DOHH2 (cell line): Measurements from ENCODE around the gene MRPL18.

ENCODE experiments used
- H3F3A ChIP-seq: fragments of 200-600 bp; sonication (generic), shearing (Covaris generic); 2 replicates; pipeline ENCODE4 v1.6.0; 2016; ENCODE audit warnings: antibody characterized with exemption, mild to moderate bottlenecking; ENCODE audit not compliant: control insufficient read depth, insufficient read depth
- H3K27ac ChIP-seq: fragments of 200-600 bp; sonication (generic); 2 replicates; pipeline ENCODE4 v1.5.1; 2014; ENCODE audit warnings: low read depth, mild to moderate bottlenecking, low read length, moderate library complexity
- H3K27me3 ChIP-seq: fragments of 200-600 bp; sonication (generic); 2 replicates; pipeline ENCODE4 v1.6.1; 2014; ENCODE audit warnings: mild to moderate bottlenecking, low read length, mixed read lengths; ENCODE audit not compliant: control insufficient read depth
- H3K36me3 ChIP-seq: fragments of 200-600 bp; sonication (generic); 2 replicates; pipeline ENCODE4 v1.6.1; 2014; ENCODE audit warnings: mild to moderate bottlenecking, low read length, moderate library complexity, mixed read lengths; ENCODE audit not compliant: control insufficient read depth
- H3K4me1 ChIP-seq: fragments of 200-600 bp; sonication (generic); 2 replicates; pipeline ENCODE4 v1.6.1; 2014; ENCODE audit warnings: mild to moderate bottlenecking, low read length, mixed read lengths; ENCODE audit not compliant: control insufficient read depth
- H3K4me2 ChIP-seq: fragments of 200-600 bp; sonication (generic); 2 replicates; pipeline ENCODE4 v1.6.0; 2014; ENCODE audit warnings: mild to moderate bottlenecking, low read length, moderate library complexity
- H3K4me3 ChIP-seq: fragments of 200-600 bp; sonication (generic); 2 replicates; pipeline ENCODE4 v1.5.1; 2014; ENCODE audit warnings: mild to moderate bottlenecking, low read length, mixed read lengths
- H3K79me2 ChIP-seq: fragments of 200-600 bp; sonication (generic); 2 replicates; pipeline ENCODE4 v1.6.1; 2014; ENCODE audit warnings: mild to moderate bottlenecking, low read length, mixed read lengths; ENCODE audit not compliant: control insufficient read depth
- H3K9me2 ChIP-seq: fragments of 200-600 bp; sonication (generic); replicated peaks from 2 replicates; pipeline ENCODE4 v1.6.1; 2014; ENCODE audit warnings: mild to moderate bottlenecking, low read length, mixed read lengths; ENCODE audit not compliant: control insufficient read depth
- H3K9me3 ChIP-seq: fragments of 200-600 bp; sonication (generic); 2 replicates; pipeline ENCODE4 v1.6.1; 2014; ENCODE audit warnings: antibody characterized with exemption, low read length, mixed read lengths; ENCODE audit not compliant: control insufficient read depth, insufficient read depth
- H4K20me1 ChIP-seq: fragments of 200-600 bp; sonication (generic); 2 replicates; pipeline ENCODE4 v1.6.0; 2014; ENCODE audit warnings: low read depth, mild to moderate bottlenecking, antibody characterized with exemption, low read length, moderate library complexity; ENCODE audit not compliant: control insufficient read depth, insufficient read depth
- CTCF ChIP-seq: fragments of 200-600 bp; sonication (generic); IDR thresholded peaks from one replicate; pipeline ENCODE4 v1.5.1; 2014; ENCODE audit warnings: antibody characterized with exemption, mild to moderate bottlenecking, low read depth, low read length; ENCODE audit not compliant: poor library complexity, severe bottlenecking
- EZH2phosphoT487 ChIP-seq: fragments of 200-600 bp; sonication (generic); IDR thresholded peaks from 2 replicates; pipeline ENCODE4 v1.6.1; 2017; ENCODE audit warnings: borderline replicate concordance, mild to moderate bottlenecking, antibody characterized with exemption, low read length, moderate library complexity, mixed read lengths

The MRPL18 gene

GRCh38 chr6:159819098-159819497 lies 28.8 kb downstream of the MRPL18 start:
- Histone ChIP-seq H3K4me1 (peaks cover 23% of the 10 kb centered on the region), H3K9me3 (no peaks in the 10 kb centered on the region), H4K20me1 (no peaks in the 10 kb centered on the region), H3F3A (no peaks in the 10 kb centered on the region), H3K36me3 (no peaks in the 10 kb centered on the region), H3K79me2 (no peaks in the 10 kb centered on the region), H3K4me2 (peak overlapping the region; percentile 75), H3K9me2 (no peaks in the 10 kb centered on the region), H3K27me3 (no peaks in the 10 kb centered on the region), H3K4me3 (peak overlapping the region; percentile 58), H3K27ac (no peak overlapping the region)
- TF ChIP-seq CTCF (no peak), EZH2phosphoT487 (no peak)

GRCh38 chr6:159819932-159820640 lies 29.8 kb downstream of the MRPL18 start:
- TF ChIP-seq CTCF (no peak), EZH2phosphoT487 (no peak)
- H3K79me2 ChIP-seq, result no peaks in the 10 kb centered on the region
- H3K27me3 ChIP-seq, result no peaks in the 10 kb centered on the region
- no peaks in the 10 kb centered on the region for H3F3A ChIP-seq
- peak overlapping the region; percentile 75 for H3K4me2 ChIP-seq
- H3K27ac ChIP-seq, result peak overlapping the region; percentile 6; the same call in 1 of the 2 replicates
- H3K4me1 ChIP-seq, result peaks cover 23% of the 10 kb centered on the region
- H3K4me3 ChIP-seq, result peak overlapping the region; percentile 58
- H3K9me2 ChIP-seq, result no peaks in the 10 kb centered on the region
- no peaks in the 10 kb centered on the region for H4K20me1 ChIP-seq
- no peaks in the 10 kb centered on the region for H3K36me3 ChIP-seq
- no peaks in the 10 kb centered on the region for H3K9me3 ChIP-seq

GRCh38 chr6:159821122-159821521 lies 30.9 kb downstream of the MRPL18 start:
- H3K36me3 ChIP-seq, result no peaks in the 10 kb centered on the region
- H3K9me2 ChIP-seq, result no peaks in the 10 kb centered on the region
- no peak overlapping the region for H3K27ac ChIP-seq
- no peaks in the 10 kb centered on the region for H4K20me1 ChIP-seq
- no peaks in the 10 kb centered on the region for H3K27me3 ChIP-seq
- TF ChIP-seq CTCF, result no peak
- no peak for TF ChIP-seq EZH2phosphoT487
- H3K4me2 ChIP-seq, result peak overlapping the region; percentile 75; the same call in 1 of the 2 replicates
- peaks cover 23% of the 10 kb centered on the region for H3K4me1 ChIP-seq
- no peak overlapping the region for H3K4me3 ChIP-seq
- H3K79me2 ChIP-seq, result no peaks in the 10 kb centered on the region
- no peaks in the 10 kb centered on the region for H3F3A ChIP-seq
- no peaks in the 10 kb centered on the region for H3K9me3 ChIP-seq

GRCh38 chr6:159821726-159822125 lies 31.5 kb downstream of the MRPL18 start:
- no peaks in the 10 kb centered on the region for H3K79me2 ChIP-seq
- H3K4me2 ChIP-seq, result no peak overlapping the region
- peaks cover 23% of the 10 kb centered on the region for H3K4me1 ChIP-seq
- TF ChIP-seq CTCF (no peak), EZH2phosphoT487 (no peak)
- H3K9me2 ChIP-seq, result no peaks in the 10 kb centered on the region
- no peak overlapping the region for H3K27ac ChIP-seq
- no peaks in the 10 kb centered on the region for H3K27me3 ChIP-seq
- no peaks in the 10 kb centered on the region for H3K36me3 ChIP-seq
- H3F3A ChIP-seq, result no peaks in the 10 kb centered on the region
- H3K4me3 ChIP-seq, result no peak overlapping the region
- H3K9me3 ChIP-seq, result no peaks in the 10 kb centered on the region
- H4K20me1 ChIP-seq, result no peaks in the 10 kb centered on the region
